Amniotic epithelial cell (primary cell): ENCODE data around the gene CLOCK.

Experiments
- DNase-seq: peaks from one replicate; pipeline ENCODE4 v3.0.0-alpha.2; 2010; ENCODE audit warnings: low read depth

Gene CLOCK

DNA sequence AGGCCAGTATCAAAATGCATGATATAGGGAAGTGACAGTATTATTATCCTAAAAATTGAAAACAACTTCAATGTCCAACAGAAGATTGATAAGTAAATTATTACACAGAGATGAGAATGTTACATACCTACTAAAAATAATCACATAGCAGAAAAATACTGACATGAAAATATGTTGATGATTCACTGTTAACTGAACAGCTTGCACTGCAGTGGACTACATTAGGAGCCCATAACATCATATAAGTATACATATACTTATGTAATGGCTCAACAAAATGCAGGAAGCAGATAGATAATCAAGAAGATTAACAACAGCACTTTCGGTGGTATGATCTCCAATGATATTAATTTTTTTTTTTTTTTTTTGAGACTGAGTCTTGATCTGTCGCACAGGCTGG lies 7.1 kb downstream of the CLOCK start:
- DNase-seq, result peak; percentile 7

DNA sequence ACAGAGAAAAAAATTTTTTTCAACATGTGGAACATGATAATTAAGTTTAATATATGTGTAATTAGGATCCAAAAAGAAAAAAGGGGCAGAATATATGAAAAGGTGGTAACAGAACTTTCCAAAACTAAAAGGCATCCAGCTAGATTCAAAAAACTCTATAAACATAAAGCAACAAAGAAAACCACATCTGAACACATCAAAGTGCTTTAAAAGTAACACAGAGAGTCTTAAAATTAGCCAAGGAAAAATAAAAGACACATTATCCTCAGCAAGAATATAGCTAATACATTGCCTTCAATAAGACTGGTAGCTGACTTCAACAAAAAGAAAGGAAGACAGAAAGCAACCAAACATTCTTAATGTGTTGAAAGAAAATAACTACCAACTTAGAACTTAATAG lies 8.2 kb downstream of the CLOCK start:
- no peak for DNase-seq

DNA sequence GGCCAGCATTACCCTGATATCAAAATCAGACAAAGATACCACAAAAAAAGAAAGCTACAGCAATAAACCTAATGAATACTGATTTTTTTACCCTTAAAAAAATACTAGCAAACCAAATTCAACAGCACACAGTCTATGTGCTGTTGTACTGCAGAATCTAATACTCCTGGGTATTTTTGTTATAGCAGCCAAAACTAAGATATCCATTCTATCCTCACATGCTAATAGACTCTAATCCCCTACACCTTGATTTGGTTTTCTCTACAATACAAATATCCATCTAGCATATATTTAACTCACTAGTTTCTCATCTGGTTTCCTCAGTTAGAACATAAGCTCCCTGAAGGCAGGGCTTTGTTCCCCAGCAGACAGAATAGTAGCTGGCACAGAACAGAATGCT lies 12.4 kb downstream of the CLOCK start:
- no peak for DNase-seq

DNA sequence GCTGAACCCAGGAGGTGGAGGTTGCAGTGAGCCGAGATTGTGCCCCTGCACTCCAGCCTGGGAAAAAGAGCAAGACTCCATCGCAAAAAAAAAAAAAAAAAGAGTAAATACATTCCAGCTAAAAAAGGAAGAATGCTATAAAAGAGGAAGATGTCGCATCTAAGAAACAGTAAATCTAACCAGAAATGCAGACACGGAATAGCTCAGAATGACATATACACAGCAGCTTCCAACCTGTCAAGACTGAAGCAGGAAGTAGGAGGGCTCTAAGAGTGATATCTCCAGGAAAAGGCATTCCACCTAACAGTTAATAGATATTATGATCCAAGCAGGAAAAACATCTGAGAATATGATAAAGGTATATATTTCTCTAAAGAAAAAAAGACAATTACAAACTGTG lies 16.0 kb downstream of the CLOCK start:
- DNase-seq, result no peak

DNA sequence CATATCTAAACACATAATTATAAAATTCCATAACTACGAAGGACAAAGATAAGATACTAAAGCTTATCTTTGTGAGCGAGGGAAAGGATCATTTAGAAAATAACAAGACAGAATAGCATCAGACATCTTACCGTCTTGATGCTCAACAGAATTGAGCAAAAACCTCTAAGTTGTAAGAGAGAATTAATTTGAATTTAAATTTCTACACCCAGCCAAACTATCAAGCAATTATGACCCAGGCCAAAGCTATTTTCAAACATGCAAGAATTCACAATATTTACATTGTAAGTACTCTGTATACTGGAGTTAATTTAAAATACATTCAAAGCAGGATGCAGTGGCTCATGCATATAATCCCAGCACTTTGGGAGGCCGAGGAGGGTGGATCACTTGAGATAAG lies 16.5 kb downstream of the CLOCK start:
- no peak for DNase-seq

DNA sequence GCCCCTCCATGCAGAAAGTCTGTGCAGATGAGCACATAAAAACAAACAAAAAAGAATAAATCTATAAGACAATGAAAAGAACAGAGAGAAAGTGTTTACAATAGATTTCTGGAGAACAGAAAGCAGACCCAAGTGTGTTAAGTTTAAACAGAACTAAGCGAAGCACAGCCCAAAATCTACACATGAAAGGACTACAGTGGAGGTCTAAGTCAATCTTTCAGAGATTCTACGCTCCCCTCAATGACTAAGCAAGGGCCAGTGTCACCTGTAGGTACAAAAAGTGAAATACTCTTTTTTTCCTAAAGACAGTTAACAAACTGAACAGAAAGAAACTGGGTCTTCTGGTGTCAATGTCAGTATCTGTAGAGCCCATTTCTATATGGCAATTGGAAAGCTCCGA lies 18.2 kb downstream of the CLOCK start:
- no peak for DNase-seq

DNA sequence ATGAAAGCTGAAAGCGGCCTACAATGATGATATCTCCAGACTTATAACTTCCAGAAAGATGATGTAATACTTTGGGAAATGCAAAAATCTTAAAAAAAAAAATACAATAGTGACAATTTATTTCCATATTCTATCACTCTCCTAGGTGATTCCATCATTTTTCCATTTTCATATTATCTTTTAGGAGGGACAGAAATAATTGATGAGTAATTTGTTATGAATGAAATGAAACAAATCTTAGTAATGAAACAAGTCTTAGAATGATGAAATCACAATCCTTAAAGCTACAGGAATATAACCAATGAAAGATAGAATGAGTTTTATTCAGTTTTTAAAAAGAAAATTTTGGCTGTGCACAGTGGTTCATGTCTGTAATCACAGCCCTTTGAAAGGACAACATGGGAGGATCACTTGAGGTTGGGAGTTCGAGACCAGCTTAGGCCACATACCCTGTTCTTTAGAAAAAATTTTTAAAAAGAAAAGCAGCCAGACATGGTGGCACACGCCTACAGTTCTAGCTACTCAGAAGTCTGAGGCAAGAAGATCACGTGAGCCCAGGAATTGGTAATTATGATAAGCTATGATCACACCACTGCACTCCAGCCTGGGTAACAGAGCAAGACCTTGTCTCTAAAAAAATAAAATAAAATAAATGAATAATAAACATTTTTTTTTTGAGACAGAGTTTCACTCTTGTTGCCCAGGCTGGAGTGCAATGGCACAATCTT lies 21.7 kb downstream of the CLOCK start:
- DNase-seq, result peak; percentile 29

DNA sequence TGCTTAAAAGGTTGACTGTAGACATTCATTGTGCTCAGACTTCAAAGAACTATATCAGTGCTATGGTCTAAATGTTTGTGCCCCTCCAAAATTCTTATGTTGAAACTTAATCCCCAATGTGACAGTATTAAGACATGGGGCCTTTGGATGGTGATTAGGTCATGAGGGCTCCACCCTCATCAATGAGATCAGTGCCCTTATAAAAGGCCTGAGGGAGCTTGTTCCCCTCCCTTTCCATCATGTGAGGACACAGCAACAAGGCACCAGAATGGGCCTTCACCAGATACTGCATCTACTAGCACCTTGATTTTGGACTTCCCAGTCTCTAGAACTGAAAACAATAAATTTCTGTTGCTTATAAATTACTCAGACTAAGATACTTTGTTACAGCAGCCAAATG lies 28.3 kb downstream of the CLOCK start:
- DNase-seq, result no peak

DNA sequence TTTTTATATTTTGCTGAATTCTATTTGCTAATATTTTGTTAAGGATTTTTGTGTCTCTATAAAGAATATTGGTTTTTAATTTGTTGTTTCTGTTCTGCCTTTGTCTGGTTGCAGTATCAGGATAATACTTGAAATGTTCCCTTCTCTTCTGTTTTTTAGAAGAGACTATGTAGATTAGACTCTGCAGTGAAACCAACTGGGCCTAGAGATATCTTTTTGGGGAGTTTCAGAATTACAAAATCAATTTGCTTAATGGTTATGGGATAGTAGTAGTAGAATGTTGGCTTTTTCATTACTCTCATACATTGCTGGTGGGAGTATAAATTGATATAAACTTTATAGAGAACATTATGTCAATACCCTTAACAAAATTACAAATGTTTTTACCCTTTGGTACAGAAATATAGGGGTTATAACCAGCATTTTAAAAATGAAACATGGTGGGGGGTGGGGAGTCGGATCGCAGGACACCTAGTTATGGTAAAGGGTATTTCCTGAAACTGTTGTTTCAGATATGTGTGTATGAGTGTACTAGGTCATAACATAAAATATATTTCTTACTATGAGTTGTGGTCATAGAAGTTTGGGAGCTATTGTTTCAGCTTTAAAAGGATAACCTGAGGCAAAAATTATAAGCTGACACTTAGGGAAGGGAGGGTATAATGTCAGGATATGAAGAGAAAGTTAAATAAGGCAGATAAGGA lies 29.0 kb downstream of the CLOCK start:
- DNase-seq, result no peak

DNA sequence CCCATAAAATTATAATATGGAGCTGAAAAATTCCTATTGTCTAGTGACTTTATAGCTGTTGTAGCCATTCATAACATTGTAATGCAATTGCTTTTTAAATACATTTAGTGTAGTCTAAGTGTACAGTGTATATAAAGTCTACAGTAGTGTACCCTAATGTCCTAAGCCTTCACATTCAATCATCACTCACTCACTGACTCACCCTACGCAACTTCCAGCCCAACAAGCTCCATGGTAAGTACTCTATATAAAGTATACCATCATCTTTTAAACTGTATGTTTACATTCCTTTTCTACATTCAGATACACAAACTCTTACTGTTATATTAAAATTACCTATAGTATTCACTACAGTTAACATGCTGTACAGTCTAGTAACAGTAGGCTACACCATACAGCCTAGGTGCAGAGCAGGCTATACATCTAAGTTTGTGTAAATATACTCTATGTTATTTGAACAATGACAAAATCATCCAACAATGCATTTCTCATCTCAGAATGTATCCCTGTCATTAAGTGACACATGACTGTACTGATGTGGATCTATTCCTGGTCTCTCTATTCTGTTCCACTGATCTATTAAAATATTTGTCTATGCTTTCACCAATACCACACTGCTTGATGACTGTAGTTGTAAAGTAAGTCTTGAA lies 33.7 kb downstream of the CLOCK start:
- no peak for DNase-seq

DNA sequence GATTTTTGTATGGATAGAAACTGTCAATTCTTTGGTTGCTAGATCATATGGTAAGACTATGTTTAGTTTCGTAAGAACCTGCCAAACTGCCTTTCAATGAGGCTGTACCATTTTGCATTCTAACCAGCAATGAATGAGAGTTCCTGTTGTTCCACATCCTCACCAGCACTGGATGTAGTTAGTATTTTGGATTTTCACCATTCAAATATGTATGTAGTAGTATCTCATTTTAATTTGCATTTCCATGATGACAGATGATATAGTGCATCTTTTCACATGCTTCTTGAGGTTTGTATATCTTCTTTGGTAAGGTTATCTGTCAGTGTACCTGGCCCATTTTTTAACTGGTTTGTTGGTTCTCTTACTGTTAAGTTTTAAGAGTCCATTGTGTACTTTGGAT lies 34.6 kb downstream of the CLOCK start:
- DNase-seq, result no peak

DNA sequence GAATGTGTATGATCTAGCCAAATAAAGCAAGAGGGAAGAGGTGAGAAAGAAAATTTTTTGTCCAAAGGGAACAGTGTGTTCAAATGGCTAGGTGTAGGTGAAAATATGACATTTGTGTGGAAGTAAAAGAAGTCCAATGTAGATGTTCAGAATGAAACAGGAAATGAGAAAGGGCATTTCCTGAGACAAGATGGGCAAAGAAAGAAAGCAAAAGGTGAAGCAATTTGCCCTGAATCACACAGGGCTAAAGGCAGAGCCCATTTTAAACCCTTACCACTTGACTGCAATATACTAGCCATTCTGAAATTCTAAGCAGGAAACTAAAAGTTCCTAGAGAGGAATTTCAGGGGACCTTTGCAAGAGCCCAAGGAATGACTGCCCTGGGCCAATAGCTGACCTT lies 36.0 kb downstream of the CLOCK start:
- no peak for DNase-seq

DNA sequence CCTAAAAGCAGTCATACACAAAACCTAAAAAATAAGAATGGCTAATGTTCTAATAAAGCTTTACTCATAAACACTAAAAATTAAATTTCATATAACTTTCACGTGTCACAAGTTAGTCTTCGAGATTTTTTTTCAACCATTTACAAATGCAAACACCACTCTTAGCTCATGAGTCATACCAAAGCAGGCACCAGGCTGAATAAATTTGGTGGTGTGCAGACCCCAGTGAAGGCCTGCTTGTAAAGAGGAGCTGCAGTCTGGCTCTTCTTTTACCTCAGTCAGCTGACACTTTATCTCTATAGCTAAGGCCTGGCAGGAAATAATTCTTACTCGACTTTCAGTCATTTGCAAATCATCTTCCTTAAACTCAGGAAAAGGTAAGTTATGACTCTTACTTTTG lies 37.4 kb downstream of the CLOCK start:
- DNase-seq, result peak; percentile 6

DNA sequence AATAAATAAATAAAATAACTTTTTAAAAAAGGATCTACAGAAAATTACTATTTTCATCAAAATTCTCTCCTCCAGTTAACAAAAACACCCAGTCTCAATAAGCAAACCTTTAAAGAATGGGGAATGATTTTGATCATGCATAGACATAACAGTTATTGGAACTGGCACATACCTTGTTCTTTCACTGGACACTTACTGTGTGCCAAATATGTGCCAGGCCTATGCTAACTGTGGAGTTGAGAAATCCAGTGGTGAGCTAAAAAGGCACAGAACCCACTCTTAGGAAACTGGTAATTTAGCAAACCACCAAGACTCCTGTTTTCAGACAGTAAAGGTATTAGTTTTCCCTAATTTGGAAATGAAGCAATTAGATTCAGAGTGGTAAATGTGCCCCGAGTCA lies 39.1 kb downstream of the CLOCK start:
- peak; percentile 11 for DNase-seq

DNA sequence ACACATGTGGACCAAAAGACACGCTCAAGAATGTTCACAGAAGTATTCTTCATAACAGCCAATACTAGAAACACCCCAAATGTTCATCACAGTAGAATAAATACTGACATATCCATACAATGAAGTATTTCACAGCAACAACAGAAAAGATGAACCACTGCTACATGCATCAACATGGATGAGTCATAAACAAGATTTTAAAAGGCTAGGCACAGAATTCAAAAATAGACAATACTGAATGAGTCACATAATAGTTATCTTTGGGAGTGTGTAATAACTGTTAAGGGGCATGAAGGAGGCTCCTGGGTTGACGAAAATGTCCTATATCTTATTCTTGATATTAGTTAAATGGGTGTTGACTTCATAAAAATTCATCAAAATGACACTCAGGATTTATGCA lies 43.5 kb downstream of the CLOCK start:
- peak; percentile 82 for DNase-seq

DNA sequence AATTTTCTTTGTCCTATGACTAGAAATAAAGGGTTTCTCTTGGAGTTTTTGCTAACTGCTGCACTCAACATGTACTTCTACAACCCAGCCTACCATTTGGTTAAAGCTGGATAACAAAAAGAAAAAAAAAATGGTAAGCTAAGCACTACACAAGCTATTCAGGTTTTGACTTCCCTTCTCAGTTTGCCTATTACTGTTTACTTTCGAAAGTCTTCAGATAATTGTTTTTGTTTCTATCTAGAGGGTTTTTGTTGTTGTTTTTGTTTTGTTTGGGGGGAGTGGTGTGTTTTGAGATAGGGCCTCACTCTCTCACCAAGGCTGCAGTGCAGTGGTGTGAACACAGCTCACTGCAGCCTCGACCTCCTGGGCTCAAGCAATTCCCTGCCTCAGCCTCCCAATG lies 46.6 kb downstream of the CLOCK start:
- DNase-seq, result no peak

DNA sequence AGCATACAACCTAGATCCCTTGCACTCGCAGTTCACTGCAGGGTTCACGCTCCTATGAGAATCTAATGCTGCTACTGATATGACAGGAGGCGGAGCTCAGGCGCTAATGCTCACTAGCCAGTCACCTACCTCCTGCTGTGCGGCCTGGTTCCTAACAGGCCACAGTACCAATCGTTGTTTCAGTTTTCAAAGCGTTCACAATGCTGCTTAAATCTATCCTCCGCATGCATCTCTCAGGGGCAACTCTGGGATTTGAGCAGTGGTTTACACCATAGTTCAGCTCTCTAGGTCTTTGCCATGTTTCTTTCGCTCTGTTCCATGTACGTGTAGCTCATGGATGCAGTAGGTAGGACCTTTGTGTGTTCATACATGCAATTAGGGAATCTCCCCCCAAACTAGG lies 47.2 kb downstream of the CLOCK start:
- DNase-seq, result no peak

DNA sequence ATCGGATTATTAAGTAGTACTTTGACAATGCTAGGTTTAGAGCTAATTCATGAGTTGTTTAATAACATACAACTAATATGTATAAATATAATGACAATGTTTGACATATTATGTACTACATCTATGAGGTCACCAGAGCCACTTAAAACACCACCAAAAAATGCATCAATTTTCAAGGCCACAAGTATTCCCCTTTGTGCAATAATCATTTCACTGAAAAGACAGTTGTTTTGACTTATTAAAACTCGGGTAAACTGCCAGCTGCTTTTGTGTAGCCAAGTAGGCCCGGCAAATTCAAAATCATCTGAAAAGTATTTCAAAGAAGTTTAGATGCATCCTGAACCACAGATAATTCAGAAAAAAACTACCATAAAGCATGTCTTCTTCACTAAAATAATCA lies 48.7 kb downstream of the CLOCK start:
- DNase-seq, result no peak

DNA sequence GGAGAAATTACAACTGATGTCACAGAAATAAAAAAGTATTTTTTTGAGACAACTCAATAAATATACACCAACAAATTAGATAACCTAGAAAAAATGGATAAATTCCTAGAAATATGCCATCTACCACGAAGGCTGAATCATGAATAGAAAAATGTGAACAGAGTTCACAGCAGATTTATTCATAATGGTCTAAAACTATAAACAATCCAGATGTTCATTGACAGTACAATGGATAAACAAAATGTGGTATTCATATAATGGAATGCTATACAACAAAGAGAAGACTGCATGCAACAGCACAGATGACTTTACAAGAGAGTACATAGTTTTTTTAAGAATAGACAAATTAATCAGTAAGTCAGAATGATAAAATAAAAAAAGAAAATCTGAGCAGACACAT lies 55.2 kb downstream of the CLOCK start:
- peak; percentile 45 for DNase-seq

DNA sequence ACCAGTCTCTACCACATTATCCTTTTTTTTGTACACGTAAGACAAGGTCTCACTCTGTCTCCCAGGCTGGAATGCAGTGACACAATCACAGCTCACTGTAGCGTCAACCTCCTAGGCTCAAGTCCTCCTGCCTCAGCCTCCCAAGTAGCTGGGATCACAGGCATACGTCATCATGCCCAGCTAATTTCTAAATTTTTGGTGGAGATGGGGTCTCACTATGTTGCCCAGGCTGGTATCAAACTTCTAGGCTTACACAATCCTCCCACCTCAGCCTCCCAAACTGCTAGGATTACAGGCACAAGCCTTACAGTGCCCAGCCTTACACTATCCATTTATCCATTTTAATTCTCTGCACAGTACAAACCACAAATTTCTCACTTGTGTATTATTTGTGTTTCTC lies 58.0 kb downstream of the CLOCK start:
- DNase-seq, result no peak

DNA sequence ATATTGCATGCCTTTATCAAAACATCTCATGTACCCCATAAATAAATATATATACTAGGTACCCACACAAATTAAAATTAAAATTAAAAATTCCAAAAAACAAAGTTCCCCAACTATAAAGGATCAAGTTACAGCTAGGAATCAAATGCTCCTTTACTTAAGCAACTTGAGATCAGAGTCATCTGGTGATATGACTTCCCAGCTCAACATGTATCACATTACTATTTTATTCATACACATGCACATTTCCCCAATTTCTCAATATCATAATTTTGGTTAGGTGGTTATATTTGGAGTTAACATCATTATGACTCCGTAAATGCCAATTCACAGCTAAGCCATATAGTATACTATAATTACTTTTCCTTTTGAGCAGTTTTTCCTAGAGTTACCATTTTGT lies 60.9 kb downstream of the CLOCK start:
- no peak for DNase-seq

DNA sequence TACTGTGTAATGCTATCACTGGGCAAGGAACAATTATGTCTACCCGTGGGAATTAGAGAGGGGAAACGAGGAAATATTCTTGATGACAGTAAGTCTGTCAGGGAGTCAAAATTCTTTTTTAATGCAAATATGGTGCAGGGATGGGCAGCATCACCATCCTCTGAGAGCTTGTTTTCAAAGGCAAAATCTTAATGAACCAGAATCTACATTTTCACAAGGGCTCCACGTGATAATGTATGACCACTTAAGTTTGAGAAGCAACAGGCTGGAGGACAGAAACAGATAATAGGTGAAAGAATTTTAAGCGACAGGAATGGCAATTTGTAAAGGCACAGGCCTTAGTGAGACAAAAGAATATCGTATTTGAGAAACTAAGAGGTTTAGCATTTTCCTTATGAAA lies 63.4 kb downstream of the CLOCK start:
- DNase-seq, result no peak

DNA sequence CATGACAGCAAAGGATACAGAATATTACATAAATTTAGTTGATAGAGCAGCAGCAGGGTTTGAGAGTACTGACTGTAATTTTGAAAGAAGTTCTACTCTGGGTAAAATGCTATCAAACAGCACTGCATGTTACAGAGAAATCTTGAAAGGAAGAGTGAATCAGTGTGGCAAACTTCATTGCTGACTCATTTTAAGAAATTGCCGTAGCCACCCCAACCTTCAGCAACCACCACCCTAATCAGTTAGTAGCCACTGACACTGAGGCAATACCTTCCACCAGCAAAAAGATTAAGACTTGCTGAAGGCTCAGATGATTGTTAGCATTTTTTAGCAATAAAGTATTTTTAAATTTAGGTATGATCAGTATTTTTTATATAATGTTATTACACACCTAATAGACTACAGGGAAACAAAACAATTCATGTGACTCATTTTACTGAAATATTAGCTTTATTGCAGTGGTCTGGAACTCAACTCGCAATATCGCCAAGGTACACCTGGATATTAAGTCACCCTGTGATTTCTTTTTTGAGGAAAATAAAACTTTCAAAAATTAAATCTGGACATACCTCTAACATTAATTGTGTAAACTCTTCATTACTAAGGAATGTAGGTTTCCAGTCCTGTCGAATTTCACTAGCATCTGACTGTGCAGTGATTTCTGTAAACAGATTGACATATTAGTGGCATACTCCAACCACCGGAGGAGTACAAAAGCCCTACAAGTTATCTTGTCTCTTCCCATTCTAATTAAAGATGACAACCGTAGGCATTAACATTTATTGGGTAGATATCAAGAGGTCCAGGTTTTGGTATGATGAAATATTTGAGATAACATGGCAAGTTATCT lies 71.1 kb downstream of the CLOCK start:
- DNase-seq, result peak; percentile 92
